HUDEP-2 (cell line): Measurements from ENCODE around the gene FUOM.

Experiments
- DNase-seq, 76 experiments: peaks; one replicate each; lab custom pipeline; 2025; ENCODE audit not compliant: unreplicated experiment in 76 of 76; lab: John Stamatoyannopoulos, UW

FUOM gene

GRCh38 chr10:133353988-133354605 is 3.7 kb downstream of the FUOM start:
- DNase-seq = no peak

- DNase-seq = no peak
Observed at GRCh38 chr10:133353202-133353959, 4.4 kb downstream of the FUOM start.

GRCh38 chr10:133351408-133352318 is 6.2 kb downstream of the FUOM start:
- peak in 3 of 76 experiments; percentile 10 to 20 (median 10) for DNase-seq

GRCh38 chr10:133350950-133351329 is 6.9 kb downstream of the FUOM start:
- DNase-seq = no peak

GRCh38 chr10:133350283-133350949 is 7.4 kb downstream of the FUOM start:
- DNase-seq = no peak

GRCh38 chr10:133349577-133350011 is 8.2 kb downstream of the FUOM start:
- no peak for DNase-seq

GRCh38 chr10:133349160-133349568 is 8.7 kb downstream of the FUOM start:
- no peak for DNase-seq

GRCh38 chr10:133347710-133348517 is 9.9 kb downstream of the FUOM start:
- no peak for DNase-seq

GRCh38 chr10:133346413-133346812 is 11.4 kb downstream of the FUOM start:
- DNase-seq = no peak

GRCh38 chr10:133344236-133344635 is 13.6 kb downstream of the FUOM start:
- DNase-seq = no peak

GRCh38 chr10:133343558-133343957 is 14.3 kb downstream of the FUOM start:
- no peak for DNase-seq

GRCh38 chr10:133342942-133343341 is 14.9 kb downstream of the FUOM start:
- no peak for DNase-seq

GRCh38 chr10:133341983-133342382 is 15.8 kb downstream of the FUOM start:
- DNase-seq = no peak

- no peak for DNase-seq
Observed at GRCh38 chr10:133339708-133340380, 18.0 kb downstream of the FUOM start.

GRCh38 chr10:133338080-133339071 is 19.4 kb downstream of the FUOM start:
- no peak for DNase-seq

- DNase-seq = no peak
Observed at GRCh38 chr10:133337370-133337725, 20.5 kb downstream of the FUOM start.

- DNase-seq = peak in 1 of 76 experiments; percentile 27
Observed at GRCh38 chr10:133336577-133337369, 21.0 kb downstream of the FUOM start, which contains the start of gene CALY. Gene CALY (minus strand): TSS chr10:133336896. CDS start chr10:133328989, 7,907 bp downstream.
